ENCODE data around the gene BTBD8.

The BTBD8 gene

DNA sequence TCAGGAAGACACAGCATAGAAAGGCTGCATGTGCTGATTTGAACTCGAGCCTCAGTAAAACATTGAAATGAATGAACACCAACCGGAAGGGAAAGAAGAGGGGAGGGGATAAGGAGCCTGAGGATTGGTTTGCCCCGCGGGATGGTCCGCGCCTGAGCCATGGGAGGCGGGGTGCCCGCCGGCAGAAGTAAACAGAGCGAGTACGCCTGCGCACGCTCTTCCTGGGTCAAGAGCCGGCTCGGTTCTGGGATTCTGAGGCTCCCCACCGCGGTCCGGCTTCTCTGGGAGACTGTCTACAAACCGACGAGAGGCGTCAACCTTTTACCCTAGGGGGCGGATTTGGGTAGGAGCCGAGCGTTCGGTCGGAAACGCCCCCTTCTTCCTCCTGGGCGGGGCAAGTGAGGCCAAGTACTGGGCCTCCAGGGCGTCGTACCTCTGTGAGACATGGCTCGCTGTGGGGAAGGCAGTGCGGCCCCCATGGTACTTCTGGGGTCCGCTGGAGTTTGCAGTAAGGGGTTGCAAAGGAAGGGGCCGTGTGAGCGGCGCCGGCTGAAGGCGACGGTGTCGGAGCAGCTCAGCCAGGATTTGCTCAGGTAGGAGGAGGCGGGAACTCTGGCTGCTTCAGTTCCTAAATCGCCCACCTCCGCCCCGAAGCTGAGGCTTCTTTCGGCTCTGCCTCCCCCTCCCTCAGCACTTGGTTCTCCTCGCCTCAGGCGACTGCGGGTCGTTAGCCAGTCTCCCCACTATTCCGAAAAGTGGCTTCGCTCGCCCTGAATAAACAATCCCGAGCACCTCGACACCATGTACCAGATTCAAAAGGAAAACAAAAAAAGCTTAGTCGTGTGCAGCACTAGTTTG lies at the start of gene BTBD8:
Gene BTBD8, plus strand, starts transcription at position 218 of the 858 bp plus-strand sequence. Its CDS starts 227 bp downstream, at position 445.
- TF ChIP-seq CTCF (IDR thresholded peaks at IDR 0.05; ENCODE audit: borderline replicate concordance, insufficient read depth, low read depth, low read length), result no peak
- H3K4me3 ChIP-seq (ENCODE audit: low read depth, low read length), result peak within 1 kb of the TSS; percentile 54

GRCh38 chr1:92030656-92031107 lies 49.5 kb upstream of the BTBD8 start:
- no peak overlapping the region for H3K4me3 ChIP-seq (ENCODE audit: low read depth, low read length)
- no peak for TF ChIP-seq CTCF (IDR thresholded peaks at IDR 0.05; ENCODE audit: borderline replicate concordance, insufficient read depth, low read depth, low read length)

GRCh38 chr1:92031281-92032110 lies 48.6 kb upstream of the BTBD8 start:
- no peak for TF ChIP-seq CTCF (IDR thresholded peaks at IDR 0.05; ENCODE audit: borderline replicate concordance, insufficient read depth, low read depth, low read length)

GRCh38 chr1:92037400-92037799 lies 42.7 kb upstream of the BTBD8 start:
- H3K4me3 ChIP-seq (ENCODE audit: low read depth, low read length), result no peak overlapping the region
- TF ChIP-seq CTCF (IDR thresholded peaks at IDR 0.05; ENCODE audit: borderline replicate concordance, insufficient read depth, low read depth, low read length), result no peak

More at GRCh38 chr1:92031281-92032110, 48.6 kb upstream of the BTBD8 start:
- H3K4me3 ChIP-seq (ENCODE audit: low read depth, low read length), result no peak overlapping the region

- H3K4me3 ChIP-seq (ENCODE audit: low read depth, low read length), result no peak overlapping the region
- TF ChIP-seq CTCF (IDR thresholded peaks at IDR 0.05; ENCODE audit: borderline replicate concordance, insufficient read depth, low read depth, low read length), result no peak
Observed at GRCh38 chr1:92038695-92039346, 41.3 kb upstream of the BTBD8 start.

DNA sequence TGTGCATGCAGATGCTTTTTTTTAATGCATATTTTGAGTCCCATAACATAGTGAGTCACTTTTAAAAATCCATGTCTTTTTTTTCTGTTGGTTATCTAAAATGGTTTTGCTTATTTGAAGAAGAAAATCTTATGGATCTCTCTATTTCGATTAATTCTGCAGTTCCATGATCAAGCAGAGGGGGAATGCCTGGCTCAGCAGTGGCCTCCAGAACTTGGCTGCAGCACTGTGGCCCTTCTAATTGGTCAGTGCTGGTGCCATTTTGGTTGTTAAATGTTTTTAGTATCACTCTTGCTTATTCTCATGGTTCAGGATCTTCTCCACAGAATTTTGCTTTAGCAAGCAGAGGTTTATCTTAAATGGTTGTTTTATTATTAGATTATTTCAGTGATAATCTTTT lies 39.2 kb upstream of the BTBD8 start:
- no peak for TF ChIP-seq CTCF (IDR thresholded peaks at IDR 0.05; ENCODE audit: borderline replicate concordance, insufficient read depth, low read depth, low read length)
- H3K4me3 ChIP-seq (ENCODE audit: low read depth, low read length), result no peak overlapping the region
